ENCODE measurements around the gene SIGLEC8.
"Not testable (repeated sequence)": the region's sequence is repeated elsewhere in the genome, so short reads cannot be mapped to it uniquely, and the experiment has no call there.

SIGLEC8 gene

DNA sequence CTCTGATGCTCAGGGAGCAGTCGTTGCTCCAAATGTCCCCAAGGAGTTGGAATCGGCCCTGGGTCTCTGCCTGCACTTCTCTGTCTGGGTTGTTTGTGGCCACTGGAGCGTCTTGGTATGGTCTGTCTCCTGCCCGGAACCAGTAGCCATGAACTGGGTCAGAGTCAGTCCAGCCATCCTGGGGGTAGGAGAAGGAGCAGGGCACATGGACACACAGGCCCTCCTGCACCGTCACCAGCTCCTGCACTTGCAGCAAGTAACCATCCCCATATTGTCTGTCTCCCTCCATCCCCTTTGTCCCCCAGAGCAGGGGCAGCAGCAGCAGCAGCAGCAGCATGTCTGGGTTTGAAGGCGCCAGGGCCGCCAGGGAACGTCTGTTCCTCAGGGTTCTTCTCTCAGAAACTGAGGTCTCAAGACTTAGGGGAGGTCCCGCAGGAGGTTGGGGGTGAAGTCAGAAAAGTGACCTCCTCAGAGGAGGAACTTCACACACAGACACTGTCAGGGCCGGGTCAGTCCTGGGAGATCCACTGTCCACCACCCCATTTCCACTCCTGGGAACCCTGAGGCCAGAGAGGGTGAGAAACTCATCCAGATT lies at the start of gene SIGLEC8:
Gene SIGLEC8, minus strand, starts transcription at position 404 of the 595 bp plus-strand sequence. Its CDS starts 67 bp downstream, at position 337.
- H3K4me3 ChIP-seq (ENCODE audit: low read depth, low read length): no peak within 1 kb of the TSS

DNA sequence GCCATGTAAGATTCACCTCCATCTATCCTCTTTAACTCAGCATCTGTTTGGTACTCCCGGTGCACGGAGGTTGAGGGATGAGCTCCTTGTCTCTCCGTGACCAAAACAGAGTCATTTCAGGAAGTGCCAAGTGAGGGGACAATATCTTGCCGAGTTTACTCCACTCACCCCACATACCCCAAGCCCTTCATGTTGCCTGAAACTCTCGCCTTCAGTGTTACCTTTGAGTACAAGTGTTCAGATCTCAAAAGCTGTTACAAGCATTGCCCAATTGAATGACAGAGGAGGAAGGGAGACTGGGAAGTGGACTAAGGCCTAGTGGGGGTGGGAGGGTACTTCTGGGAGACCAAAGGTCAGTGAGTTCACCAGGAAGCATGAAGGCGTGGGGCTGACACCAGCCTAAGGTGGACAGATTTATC lies 49.4 kb upstream of the SIGLEC8 start:
- H3K4me3 ChIP-seq (ENCODE audit: low read depth, low read length): no peak overlapping the region

DNA sequence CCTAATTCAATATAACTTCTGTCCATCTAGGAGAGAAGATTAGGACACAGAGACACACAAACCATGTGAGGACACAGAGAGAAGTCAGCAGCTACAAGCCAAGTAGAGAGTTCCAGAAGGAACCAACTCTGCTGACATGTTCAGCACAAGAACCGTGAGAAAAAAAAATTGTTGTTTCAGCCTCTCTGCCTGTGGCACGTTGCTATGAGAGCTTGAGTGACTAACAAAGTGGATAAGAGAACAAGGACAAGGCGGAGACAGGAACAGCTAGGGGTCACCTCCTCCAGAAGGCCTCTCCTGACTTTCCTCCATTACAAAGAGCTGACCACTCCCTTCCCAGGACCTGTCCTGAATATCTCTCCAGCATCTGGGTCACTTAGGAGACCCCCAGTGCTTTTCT lies 48.9 kb upstream of the SIGLEC8 start:
- no peak overlapping the region for H3K4me3 ChIP-seq (ENCODE audit: low read depth, low read length)

DNA sequence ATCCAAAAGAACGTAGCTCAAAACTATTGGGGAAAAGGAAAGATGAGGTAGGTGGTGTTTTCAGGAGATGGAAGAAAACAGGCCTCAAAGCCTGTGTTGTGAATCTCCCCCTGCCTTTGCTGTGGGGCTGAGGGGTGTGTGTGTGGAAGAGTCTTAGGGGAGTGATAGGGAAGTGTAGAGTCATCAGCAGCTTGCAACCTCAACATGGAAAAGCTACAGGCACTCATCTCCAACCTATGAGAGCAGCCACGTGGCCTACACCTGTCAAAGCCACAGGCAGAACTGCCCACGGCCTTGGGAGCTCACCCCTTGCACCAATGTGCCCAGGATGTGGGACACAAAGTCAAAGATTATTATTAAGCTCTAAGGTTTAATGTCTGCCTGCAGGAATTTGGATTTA lies 47.6 kb upstream of the SIGLEC8 start:
- no peak overlapping the region for H3K4me3 ChIP-seq (ENCODE audit: low read depth, low read length)

DNA sequence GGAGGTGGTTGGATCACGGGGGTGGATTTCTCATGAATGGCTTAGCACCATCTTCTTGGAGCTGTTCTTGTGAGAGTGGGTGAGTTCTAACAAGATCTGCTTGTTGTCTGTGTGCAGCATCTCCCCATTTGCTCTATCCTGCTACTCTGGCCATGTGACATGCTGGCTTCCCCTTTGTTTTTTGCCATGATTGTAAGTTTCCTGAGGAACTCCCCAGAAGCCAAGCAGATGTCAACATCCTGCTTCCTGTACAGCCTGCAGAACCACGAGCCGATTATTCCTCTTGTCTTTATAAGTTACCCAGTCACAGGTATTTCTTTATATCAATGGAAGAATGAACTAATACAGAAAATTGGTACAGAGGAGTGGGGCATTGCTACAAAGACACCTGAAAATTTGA lies 45.6 kb upstream of the SIGLEC8 start:
- no peak overlapping the region for H3K4me3 ChIP-seq (ENCODE audit: low read depth, low read length)

DNA sequence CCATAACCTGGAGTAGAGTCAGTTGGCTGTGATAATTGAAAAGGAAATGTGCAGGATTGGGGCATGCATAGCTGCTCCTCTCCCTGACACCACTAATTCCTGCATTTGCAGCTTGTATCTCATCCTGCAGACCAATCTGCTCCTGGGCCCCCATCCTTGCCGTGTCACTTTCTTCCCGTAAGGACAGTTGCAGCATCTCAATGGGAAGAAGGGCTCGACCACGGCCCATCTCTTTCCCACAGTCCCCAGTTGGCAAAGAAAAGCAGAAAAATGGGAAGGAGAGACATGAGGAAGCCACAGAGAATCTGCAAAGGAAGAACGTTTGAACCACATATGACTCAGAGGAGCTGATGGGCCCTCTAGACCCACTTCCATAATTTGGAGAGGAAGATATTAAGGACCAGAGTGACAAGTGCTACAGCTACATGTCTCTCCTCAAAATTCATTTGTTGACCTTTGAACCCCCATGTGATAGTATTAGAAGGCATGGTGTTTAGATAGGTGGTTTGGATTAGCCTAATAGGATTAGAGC lies 45.1 kb upstream of the SIGLEC8 start:
- H3K4me3 ChIP-seq (ENCODE audit: low read depth, low read length): no peak overlapping the region

DNA sequence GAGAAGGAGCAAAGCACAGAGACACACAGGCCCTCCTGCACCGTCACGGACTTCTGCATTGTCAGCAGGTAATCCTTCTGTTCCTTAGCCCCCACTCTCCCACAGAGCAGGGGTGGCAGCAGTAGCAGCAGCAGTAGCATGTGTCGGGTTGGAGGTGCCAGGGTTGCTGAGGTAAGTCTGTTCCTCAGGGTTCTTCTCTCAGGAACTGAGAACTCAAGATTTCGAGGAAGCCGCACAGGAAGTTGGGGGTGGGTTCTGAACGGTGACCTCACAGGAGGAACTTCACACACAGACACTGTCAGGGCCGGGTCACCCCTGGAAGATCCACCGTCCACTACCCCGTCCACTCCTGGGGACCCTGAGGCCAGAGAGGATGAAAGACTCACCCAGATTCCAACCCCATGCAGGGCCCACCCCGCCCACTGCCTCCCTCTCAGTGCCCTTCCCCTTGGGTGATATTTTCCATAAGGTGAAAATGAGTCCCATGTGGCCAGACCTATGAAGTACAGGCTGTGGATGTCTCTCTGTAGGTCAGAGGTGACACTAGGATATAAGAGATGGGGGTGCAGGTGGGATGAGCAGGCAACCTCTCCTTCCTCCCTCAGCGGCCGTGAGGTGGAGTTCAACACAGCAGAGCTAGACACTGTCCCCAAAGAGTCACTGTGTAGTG lies 43.5 kb upstream of the SIGLEC8 start, which contains the start of gene SIGLEC12:
Gene SIGLEC12, minus strand, starts transcription at position 207 of the 670 bp plus-strand sequence. Its CDS starts 67 bp downstream, at position 140.
- no peak within 1 kb of the TSS for H3K4me3 ChIP-seq (ENCODE audit: low read depth, low read length)

DNA sequence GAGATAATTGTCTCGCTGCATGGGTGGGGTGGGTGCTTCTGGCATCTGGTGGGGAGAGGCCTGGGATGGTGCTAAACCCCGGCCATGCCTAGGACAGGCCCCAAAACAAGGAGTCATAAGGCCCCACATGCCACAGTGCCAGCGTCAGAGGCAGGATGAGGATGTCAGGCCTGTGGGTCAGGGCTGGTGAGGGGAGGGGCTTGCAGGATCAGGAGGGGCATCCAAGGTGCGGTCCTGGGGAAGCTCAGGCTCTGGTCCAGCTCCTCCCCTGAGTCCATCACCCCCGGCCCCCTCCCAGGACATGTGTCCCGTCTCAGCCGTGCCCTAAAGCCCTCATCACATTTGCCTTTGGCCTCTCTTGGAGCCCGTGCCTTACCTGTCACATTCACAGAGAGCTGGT lies 42.7 kb upstream of the SIGLEC8 start:
- not testable (repeated sequence) for H3K4me3 ChIP-seq (ENCODE audit: low read depth, low read length)

DNA sequence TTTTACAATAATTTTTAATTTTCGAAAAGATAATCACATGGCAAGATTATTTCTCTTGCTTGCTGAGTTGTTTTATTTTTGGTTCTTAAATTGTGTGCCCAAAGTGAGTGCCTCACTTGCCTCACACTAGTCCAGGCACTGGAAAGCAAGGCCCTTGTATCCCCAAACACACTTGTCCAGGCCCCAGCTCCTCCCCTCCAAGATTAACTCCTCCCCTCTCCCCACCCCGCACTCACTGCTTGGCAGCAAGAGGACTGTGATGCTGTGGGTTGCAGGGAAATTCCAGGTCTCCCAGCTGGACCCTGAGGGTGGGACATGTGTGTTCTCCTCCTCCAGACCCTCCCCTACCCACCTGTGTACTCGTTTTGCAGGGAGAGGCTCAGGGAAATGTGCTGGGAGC lies 39.4 kb upstream of the SIGLEC8 start:
- no peak overlapping the region for H3K4me3 ChIP-seq (ENCODE audit: low read depth, low read length)

DNA sequence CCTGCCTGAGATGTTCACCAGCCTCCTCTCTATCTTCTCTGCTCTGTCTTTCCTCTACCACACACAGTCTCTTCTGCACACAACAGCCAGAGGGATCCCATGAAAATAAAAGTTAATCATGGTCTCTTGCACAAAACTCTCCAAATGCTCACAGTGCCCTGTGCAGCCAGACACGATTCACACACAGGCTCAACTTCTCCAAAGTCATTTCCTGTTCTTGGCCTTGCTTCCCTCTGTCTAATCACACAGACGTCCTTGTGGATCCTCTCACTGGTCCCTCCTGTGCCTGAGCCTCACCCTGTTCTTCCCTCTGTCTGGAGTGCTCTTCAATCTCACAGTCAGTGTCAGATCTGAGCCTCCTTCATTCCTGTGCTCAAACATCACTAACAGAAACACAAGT lies 35.5 kb upstream of the SIGLEC8 start:
- no peak overlapping the region for H3K4me3 ChIP-seq (ENCODE audit: low read depth, low read length)

DNA sequence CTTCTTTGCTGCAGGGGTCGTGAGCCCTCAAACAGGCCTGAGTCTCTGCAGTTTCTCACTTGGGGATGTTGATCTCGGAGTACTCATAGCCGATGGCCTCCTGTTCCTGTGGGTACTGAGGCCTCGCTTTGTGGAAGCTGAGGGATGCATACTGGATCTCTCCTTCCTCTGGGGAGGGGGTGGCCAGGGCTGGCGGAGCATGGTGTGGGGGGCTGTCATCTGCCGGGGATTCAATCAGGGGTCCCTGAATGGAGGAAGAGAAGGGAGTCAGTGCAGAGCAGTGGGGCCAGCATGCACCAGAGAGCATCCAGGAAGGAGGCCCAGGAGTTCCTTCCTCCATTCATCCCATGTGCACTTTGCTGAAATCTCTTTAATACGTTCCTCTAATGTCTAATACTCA lies 33.3 kb upstream of the SIGLEC8 start:
- H3K4me3 ChIP-seq (ENCODE audit: low read depth, low read length): no peak overlapping the region

DNA sequence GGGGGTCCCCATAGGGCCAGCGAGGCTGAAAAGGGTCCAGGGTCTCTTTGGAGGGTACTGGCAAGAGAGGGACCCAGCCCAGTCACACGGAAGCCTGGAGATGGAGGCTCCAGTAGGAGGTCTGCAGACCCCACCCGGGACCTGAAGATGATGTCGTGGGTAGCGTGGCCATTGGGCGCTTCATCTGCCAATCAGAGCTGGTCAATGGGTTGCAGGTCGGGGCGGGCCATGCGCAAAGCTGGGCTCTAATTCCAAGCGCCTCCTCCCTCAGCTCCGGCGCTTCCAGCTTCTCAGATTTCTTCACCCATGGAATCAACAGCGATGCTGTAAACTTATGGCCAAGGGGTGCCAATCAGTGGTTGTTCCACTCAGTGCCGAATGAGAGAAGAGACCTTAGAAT lies 32.4 kb upstream of the SIGLEC8 start:
- H3K4me3 ChIP-seq (ENCODE audit: low read depth, low read length): no peak overlapping the region

DNA sequence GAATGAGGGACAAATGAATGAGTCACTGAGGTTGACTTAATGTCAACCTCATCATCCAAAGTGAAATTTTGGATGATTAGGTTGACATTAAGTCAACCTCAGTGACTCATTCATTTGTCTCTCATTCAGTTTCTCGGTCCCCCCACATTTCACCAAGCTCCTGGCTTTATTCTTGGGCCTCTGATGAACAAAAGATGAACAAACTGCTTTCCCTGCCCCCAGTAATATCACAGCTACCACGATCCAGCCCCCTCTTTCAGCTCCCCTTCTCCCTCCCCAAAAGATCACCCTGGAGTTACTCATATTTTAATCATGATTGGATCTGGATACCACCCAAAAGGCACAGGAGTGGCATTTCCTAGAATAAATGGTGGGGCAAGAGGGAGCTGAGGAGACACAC lies 30.9 kb upstream of the SIGLEC8 start:
- no peak overlapping the region for H3K4me3 ChIP-seq (ENCODE audit: low read depth, low read length)

DNA sequence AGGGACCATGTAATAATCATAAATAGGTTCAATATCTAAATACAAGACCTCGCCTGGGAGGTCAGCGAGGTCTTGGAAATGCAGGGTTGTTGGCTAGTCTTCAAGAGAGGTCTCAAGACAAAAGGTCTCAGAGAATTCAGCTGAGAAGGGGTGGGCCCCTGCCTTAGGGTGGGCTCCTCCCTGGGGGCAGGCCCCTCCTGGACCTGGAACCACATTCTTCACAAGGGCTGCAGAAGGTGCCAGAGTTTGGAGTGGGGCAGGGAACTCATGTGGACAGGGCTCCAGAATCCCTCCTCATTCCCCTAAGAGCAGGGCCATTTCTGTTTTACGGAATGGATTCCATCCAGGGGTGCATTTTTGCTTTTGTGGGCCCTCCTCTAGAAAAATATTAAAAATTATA lies 30.2 kb upstream of the SIGLEC8 start:
- H3K4me3 ChIP-seq (ENCODE audit: low read depth, low read length): no peak overlapping the region

DNA sequence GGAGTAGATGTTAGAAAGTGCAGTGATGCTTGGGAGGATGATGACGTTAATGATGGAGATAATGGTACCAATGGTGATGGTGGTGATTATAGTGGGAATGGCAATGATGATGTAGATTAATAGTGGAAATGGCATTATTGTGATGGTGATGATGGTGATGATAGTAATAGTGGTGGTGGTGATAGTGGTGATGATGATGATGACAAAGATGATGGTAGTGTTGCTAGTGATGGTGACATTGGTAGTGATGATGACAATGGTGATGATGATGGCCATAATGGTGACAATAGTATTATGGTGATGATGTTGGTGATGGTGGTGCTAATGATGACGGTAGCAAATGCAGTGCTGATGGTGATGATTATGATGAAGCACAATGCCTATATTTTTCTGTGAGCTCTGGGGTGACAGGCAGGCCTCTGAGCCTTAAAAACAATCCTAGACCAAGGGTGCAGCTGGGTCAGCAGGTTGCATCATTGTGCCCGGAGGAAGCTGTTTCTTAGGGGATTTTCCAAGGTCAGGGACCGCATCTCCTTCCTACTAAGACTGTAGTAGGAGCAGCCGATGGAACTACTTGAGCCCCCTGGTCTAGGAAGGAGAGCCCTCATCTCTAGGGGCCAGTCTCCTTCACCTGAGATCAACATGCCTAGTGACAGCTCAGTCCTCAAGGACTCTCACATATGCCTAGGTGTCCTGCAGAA lies 27.9 kb upstream of the SIGLEC8 start:
- H3K4me3 ChIP-seq (ENCODE audit: low read depth, low read length): no peak overlapping the region

DNA sequence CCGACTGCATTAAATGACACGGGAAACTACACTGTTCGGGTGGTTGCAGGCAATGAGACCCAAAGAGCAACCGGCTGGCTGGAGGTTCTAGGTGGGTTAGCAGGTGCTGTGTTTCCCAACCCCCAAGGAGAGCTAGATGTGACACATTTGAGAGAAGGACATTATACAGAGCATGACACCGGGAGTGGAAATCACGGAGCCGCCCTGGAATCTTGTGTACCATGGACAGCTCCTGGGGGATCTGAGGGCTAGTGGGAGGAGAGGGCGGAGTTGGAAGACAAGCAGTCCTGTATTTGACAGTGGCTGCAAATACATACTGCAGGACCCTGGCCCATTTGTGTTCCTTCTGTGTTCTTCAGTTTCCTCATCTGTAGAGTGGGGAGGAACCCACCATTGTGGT lies 22.3 kb upstream of the SIGLEC8 start:
- no peak overlapping the region for H3K4me3 ChIP-seq (ENCODE audit: low read depth, low read length)

DNA sequence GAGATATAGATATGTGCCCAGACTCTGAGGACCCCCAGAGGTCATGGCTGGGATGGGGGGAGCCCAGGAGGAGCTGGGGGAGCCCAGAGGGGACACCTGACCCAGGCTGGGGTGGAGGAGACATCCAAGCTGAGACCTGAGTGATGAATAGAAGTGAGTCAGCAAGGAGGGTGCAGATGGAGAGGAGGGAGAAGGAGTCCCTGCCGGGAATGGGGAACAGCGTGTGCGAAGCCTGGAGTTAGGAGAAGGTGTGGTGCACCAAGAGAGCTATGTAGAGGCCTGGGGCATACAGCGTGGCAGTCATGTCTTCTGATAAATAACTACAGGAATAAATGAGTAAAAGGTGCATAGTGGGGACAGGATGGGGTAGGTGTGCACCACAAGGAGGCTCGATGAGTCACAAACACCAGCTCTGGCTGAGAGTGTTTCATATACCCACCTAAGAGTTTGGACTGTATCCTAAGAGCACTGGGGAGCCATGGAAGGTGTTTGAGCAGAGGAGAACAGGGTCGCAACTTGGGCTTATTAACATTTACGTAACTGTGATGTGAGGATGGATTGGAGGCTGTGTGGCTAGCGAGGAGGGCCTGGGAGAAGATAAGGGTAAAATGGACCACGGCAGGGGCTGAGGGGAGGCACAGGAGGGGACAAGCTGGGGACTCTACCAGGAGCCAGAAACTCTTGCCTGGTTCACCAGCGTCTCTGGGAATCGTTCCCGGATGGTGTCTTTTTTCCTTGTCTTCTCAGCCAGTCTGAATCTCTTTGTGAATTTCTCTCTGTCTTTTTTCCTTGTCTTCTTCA lies 21.5 kb upstream of the SIGLEC8 start:
- H3K4me3 ChIP-seq (ENCODE audit: low read depth, low read length): no peak overlapping the region

DNA sequence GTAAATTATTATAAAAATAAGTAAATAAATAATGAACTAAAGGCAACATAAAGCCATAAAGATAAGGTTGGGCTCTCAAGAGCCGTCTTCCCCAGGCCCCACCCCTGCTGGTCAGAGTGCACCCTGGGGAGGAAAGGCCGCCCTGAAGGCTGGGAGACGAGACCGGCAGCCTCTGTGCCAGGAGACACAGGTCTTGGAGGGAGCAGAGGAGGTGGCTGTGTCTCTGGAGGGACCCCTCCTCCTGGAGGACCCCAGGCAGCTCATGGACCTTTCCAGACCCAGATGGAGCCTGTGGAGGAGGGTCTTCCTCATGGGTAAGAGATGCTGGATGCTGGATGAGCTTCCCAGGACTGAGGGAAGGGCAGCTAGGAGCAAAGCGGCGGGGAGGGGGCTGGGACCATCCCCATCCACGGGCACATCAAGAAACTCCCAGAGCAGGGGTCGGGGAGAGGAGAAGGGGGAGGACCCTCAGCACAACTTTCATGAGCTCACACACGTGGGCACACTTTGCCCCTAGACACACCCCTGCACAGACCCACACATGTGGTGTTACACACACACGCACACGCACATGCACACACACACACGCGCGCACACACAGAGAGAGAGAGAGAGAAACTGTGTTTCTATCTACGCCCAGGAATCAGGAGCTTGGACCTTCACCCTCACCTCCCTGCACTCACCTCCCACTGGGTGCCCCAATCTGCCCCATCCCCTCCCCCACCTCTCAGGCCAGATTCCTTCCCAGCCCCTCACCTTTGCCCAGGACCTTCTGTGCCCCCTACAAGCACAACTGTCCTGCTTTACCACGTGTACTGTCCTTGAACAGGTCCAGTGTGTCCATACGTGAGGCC lies 20.4 kb upstream of the SIGLEC8 start, which contains the start of gene CEACAM18:
Gene CEACAM18, plus strand, starts transcription at position 159 of the 854 bp plus-strand sequence.
- no peak within 1 kb of the TSS for H3K4me3 ChIP-seq (ENCODE audit: low read depth, low read length)

DNA sequence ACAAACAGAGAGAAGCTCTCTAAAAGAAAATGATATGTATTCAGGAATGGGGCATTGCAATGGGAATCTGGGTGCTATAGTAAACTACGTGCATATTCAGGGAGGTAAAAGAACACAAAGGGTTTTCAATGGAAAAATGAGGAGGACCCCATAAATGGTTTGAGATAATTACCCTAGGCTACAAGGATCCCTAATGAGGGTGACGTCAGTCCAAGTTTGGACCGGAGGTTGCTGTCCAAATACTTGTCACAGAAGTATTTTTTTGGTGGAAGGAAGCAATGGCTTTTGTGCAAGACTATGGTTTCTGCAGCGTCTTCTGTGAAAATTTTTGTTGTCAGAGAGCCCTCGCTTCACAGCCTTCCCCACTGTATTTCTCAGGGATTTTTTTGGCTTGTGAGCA lies 19.1 kb upstream of the SIGLEC8 start:
- no peak overlapping the region for H3K4me3 ChIP-seq (ENCODE audit: low read depth, low read length)

DNA sequence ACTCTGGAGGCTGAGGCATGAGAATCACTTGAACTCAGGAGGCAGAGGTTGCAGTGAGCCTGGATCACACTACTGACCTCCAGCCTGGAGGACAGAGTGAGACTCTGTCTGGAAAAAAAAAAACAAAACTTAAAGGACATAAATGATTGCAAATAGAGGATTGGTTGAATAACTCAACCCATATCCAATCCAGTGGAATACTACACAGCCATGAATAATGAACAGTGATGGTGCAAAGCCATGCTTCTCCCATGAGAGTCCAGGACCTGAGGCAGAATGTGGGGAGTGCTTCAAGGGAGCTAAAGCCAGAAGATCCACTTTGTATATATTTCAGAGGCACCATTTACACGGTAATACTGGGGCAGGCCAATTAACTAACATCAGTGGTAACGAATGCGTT lies 17.9 kb upstream of the SIGLEC8 start:
- no peak overlapping the region for H3K4me3 ChIP-seq (ENCODE audit: low read depth, low read length)
